Renal cortical epithelial cell (primary cell): ENCODE data around the gene ADIPOR2. TPM values are rescaled to one million over a fixed set of nuclear protein-coding genes. Genes with fewer than 3 reads are reported as not detected.
"Not testable (repeated sequence)": the region's sequence is repeated elsewhere in the genome, so short reads cannot be mapped to it uniquely, and the experiment has no call there.

Source experiments
- DNase-seq: peaks from one replicate; pipeline ENCODE4 v3.0.0-alpha.2; 2011; ENCODE audit warnings: low read depth
- total RNA-seq: library from RNA; depleted of rRNA; stranded (reverse); fragments of >200 nt; gene quantifications from 2 replicates; pipeline ENCODE4 v1.2.3, GENCODE V29; 2014

ADIPOR2 gene
- total RNA-seq, 1 donor from 2014 or later: 47.1 TPM

DNA sequence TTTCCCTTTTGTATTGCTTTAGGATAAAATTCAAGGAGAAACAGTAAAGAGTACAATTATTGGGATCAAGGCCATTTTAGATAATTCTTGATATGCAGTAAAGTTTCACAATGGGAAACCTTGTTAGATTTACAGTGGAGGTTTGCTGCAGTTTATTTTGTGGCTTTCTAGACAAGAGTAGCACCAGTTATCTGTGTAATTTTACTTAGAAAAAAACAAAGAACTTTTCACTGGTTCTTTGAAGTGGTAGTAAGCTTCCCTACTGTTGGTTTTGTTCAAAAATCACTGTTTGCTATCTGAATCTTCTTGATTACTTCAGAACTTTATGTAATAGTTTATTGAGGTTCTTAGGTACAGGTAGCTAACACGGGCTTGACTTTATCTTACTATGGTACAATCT lies 42.0 kb downstream of the ADIPOR2 start:
- no peak for DNase-seq

DNA sequence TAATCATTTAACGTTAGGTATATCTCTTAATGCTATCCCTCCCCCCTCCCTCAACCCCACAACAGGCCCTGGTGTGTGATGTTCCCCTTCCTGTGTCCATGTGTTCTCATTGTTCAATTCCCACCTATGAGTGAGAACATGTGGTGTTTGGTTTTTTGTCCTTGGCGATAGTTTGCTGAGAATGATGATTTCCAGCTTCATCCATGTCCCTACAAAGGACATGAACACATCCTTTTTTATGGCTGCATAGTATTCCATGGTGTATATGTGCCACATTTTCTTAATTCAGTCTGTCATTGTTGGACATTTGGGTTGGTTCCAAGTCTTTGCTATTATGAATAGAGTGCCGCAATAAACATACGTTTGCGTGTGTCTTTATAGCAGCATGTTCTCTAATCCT lies 42.8 kb downstream of the ADIPOR2 start:
- DNase-seq: not testable (repeated sequence)

DNA sequence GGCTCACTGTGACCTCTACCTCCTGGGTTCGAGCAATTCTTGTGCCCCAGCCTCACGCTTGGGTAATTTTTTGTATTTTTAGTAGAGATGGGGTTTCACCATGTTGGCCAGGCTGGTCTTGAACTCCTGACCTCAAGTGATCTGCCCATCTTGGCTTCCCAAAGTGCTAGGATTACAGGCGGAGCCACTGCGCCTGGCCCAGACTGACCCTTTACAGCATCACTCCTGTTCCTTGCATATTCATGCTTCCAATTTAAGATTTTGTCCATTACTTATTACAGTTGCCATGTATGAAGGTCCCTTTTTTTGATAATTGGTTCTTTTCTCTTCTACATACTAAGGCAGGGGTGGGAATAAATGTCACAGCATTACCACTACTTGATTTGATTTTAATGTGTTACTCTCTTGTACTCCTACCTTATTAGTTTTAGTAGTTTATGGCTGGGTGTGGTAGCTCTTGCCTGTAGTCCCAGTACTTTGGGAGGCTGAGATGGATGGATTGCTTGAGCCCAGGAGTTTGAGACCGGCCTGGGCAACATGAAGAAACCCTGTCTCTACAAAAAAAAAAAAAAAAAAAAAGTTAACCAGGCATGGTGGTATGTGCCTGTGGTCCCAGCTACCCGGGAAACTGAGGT lies 46.9 kb downstream of the ADIPOR2 start:
- no peak for DNase-seq

DNA sequence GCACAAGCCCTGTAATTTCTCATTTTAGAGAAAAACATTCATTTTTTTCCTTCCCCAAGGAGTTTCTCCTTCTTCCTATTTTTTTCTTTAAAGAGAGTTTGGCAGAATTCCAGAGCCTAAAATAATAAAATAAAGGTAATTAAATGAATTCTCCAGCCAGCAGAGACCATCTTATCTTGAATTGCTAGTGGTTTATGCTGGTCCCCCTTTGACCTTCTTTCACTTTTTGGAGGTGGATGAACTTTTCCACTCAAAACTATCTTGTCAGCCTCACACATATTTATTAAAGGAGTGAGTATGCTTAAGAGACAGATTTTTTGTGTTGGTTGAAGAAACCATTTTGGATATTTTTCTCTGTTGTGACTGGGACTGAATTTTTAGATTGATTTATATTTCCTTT lies 47.6 kb downstream of the ADIPOR2 start:
- no peak for DNase-seq

DNA sequence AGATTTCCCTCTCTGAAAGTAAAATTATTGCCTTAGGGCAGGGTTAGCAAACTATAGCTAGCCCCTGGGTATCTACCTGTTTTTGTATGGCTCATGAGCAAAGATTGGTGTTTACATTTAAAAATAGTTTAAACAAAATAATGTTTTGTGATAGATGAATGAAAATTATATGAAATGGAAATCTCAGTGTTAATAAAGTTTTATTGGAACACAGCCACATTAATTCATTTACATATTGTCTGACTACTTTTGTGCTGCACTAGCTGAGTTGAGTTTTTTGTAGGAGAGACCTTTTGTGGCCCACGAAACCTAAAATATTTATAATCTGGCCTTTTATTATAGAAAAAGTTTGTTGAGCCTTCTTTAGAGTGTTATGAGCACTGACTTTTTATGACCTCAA lies 48.5 kb downstream of the ADIPOR2 start:
- no peak for DNase-seq

DNA sequence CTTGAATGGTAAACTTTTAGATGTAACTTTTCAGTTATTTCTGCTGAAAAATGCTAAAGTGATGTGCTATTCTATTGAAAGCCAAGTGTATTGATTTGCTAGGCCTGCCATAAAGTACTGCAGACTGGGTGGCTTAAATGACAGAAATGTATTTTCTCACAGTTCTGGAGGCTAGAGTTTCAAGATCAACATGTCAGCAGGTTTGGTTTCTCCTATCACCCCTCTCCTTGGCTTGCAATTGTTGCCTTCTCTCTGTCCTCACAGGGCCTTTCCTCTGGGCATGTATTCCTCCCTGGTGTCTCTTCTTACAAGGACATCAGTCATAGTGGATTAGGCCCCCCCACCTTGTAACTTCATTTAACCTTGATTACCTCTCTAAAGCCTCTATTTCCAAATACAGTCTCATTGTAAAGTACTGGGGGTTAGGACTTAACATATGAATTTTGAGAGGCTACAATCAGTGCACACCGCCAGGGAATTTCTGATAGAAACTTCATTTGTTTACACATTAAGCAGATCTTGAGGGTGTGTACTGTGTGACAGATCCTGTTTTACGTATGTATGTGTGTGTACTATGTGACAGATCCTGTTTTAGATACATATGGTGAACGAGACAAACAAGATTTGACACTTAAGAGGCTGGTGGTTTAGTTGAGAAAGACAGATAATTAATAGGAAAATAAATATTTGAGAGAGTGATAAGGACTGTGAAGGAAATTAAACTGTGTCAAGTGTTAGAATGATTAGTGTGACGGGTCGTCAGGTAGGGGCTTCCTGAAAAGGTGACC lies 49.5 kb downstream of the ADIPOR2 start:
- no peak for DNase-seq

DNA sequence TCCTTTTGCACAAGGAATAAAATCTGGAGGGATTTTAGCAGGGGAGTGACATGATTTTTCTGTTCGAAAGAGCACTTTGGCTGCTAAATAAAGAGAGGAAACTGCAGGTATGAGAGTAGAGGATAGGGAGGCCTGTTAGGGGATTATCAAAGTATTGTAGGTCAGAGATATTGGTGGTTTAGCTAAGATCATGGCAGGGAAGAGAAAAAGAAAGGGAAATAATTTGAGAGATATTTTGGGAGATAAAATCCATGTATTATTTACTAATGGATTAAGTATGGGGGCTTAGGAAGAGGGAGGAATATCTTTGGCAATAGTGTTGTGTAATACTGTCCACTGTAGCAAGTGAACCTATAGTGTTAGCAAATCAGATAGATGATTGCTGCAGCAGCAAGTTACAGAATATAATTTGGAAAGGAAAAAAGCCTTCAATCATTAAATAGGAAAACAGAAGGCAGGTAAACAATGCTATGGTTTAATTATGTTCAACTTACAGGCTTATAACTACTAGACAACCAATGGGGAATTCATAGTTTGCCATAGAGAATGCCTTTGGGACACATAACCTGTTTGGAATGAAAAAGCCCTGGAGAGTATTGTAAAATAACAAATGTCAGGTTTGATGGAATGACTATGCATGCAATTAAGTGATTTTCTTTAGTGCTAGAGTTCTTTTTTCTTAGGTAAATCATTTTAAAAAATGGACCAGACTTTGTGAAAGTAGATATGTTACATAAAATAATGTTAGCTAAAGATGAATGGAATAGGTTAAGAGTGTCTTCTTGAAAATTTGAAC lies 50.5 kb downstream of the ADIPOR2 start:
- DNase-seq: peak; percentile 55

DNA sequence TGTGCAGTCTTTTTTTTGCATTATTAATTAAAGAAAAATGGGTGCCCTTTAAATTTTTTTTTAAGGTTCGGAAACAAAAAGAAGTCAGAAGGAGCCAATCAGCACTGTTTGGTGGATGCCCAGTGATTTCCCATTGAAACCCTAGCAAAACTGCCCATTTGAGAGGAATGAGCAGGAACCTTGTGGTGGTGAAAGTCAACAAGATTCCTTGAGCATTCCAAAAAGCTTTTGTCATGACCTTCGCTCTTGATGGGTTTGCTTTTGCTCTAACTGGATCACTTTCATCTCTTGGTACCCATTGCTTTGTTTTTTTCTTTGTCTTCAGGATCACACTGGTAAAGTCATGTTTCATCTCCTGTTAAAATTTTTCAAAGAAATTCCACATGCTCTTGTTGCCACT lies 54.1 kb downstream of the ADIPOR2 start:
- no peak for DNase-seq

DNA sequence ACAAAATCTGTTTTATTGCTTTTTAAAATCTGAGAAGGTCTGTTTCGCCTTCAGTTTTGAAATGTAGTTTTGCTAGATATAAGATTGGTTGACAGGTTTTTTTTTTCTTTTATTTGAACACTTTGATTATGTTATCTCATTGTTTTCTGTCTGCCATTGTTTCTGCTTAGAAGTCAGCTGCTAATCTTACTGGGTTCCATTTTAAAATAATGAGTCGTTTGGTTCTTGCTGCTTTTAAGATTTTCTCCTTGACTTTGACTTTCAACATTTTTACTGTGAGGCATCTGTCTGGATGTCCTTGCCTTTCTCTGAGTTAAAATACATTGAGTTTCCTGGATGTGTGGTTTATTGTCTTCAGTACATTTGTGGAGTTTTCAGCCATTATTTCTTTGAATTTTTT lies 56.7 kb downstream of the ADIPOR2 start:
- no peak for DNase-seq

DNA sequence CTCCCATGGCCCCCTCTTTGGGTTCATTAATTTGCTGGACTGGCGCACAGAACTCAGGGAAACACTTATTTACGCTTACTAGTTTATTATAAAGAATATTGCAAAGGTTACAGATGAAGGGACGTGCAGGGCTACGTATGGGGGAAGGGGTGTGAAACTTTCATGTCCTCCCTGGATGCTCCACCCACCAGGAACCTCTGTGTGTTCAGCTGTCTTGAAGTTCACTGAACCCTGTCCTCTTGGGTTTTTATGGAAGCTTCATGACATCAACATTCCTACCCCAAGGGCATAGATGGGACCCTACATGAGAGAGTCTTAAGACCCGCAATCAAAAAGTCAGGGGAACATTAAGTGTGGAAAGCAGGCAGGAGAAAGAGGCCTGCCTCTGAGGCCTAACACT lies 58.1 kb downstream of the ADIPOR2 start:
- no peak for DNase-seq

DNA sequence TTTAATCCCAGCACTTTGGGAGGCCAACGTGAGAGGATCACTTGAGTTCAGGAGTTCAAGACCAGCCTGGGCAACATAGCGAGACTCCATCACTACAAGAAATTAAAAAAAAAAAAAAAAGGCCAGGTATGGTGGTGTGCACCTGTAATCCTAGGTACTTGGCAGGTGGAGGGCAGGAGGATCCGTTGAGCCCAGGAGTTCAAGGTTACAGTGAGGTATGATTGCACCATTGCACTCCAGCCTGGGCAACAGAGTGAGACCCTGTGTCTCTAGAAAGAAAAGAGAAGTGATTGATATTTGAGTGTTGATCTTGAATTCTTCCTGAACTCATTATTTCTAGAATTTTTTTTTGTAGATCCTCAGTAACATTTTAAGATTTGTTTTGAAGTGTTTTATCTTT lies 59.4 kb downstream of the ADIPOR2 start:
- no peak for DNase-seq

DNA sequence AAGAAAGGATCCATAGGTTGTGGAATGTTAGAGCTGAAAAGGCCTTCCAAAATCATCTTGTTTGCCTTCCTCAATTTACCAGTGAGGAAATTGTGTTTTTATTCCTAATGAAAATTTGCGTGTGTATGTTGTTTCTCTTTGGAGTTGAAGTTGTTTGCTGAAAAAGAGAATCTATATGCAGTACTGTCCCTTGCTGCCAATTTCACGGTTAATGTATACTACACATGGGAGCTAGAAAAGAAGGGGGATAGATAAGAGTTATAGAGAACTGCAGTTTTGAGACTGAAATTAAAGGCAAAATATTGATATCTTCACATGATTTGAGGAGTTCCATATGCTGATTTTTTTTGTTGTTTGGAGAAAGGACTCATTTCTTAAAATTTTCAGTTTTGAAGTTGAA lies 67.5 kb downstream of the ADIPOR2 start:
- no peak for DNase-seq

DNA sequence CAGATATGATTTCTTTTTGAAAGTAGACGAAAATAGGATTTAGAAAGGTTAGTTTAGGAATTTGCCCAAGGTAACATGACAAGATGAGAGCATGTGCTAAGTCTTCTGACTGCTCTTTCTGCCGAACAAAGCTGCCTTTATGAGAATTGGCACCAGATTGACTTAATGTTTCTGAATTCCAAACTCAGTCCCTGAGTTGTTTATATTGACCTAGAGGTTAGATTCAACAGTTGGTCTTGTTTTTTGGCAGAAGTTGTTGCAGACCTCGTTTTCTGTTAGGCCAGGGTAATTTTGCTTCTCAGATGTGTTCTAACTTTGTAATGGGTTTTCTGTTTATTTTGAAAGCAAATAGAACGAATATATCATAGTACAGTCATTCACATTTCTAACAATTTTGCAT lies 68.0 kb downstream of the ADIPOR2 start:
- DNase-seq: peak; percentile 57

DNA sequence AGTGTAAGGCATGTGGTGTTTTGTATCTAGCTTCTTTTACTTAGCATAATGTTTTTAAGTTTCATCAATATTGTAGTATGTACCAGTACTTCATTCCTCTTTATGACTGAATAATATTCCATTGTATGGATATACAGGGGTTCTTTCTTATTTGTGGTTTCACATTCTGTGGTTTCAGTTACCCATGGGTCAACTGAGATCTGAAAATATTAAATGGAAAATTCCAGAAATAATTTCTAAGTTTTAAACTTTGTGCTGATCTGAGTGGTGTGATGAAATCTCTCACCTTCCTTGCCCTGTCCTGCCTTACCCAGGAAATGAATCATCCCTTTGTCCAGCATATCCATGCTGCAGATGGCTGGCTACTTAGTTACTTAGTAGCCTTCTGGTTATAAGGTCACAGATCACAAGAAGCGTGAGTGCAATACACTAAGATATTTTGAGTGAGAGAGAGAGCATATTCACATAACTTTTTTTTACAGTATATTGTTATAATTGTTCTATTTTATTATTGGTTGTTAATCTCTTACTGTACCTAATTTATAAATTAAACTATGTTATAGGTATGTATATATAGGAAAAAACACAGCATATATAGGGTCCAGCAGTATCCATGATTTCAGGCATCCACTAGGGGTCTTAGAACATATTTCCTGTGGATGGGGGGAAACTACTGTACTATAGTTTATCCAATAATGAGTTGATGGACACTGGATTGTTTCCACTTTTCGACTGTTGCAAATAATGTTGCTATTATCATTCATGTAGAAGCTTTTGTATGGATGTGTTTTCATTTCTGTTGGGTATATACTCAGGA lies 69.9 kb downstream of the ADIPOR2 start:
- DNase-seq: peak; percentile 95

DNA sequence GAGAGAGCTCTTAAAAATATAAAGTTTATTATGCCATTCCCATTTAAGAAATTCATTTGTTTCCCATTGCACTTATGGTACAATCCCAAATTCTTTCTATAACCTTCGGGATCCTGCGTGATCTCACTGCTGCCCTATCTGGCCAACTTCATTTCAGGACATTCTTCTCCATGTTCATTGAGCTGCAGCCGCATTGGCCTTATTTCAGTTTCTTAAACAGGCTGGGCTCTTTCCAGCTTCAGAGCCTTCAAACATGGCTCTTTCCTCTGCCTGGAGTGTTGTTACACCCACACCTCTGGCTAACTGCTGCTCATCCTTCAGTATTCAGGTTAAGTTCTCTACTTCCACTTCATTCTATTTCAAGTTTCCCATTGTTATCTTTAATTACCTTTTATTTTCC lies 71.0 kb downstream of the ADIPOR2 start:
- DNase-seq: no peak

DNA sequence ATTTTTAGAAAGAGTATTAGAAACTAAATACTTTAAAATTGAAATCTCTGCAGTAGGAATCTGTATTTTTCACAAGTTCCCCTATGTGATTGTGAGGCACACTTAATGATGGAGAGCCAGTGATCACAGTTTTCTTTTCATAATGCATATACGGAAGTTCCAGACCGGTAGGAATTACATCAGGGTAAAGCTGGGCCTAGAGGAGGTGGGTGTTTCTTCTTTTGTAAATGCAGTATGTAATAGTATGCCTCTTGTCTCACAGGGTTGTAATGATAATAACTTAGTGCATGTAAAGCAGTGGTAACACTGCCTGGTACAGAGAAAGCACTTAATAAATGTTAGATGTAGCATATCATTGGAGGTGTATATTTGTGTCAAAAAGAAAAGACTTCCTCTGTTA lies 72.3 kb downstream of the ADIPOR2 start:
- no peak for DNase-seq

DNA sequence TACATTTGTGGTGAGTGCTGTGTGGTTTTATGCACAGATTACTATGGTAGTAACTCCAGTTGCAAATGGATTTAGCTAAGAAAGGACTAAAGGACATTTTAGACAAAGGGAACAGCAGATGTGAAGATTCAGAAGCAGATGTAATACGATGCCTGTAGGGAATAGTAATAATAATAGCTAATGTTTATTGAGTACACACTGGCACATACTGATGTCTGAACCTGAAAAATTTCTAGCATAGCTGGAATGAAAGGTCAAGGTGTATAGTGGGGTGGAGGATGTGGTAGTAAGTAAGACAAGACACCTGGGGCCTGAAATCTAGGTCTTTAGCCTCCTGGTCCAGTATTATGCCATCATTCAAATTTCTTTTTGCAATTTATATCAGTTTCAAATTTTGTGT lies 75.2 kb downstream of the ADIPOR2 start:
- no peak for DNase-seq

DNA sequence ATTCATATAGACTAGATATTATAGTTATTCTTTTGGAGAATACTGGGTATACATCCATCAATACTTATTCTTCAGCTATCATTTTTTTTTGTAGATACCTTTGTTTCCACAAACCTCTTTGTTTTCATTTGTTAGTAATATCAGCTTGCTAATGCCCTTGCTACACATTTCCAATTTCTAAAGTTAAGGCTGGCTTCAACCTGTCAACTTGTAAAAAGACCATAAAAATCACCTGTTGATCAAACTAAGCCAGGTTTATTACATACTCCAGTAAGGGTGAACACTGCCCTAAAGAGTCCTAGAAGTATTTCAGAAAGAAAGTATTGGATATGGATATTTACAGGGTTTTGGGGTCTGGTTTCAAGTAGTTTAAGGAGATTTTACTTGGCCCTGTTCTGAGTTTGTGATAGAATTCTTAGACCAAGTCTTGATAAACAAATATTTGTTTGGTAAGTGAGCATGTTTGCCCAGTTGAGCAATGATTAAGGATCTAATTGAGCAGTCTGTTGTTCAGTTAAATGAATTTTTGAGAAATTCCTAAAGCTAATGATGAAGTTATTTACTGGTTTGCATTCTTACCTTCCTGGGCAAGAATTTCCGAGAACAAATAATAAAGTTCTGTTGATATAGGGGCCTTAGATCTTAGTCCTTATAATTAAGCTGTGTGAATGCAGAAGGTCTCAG lies 76.7 kb downstream of the ADIPOR2 start:
- peak; percentile 21 for DNase-seq

DNA sequence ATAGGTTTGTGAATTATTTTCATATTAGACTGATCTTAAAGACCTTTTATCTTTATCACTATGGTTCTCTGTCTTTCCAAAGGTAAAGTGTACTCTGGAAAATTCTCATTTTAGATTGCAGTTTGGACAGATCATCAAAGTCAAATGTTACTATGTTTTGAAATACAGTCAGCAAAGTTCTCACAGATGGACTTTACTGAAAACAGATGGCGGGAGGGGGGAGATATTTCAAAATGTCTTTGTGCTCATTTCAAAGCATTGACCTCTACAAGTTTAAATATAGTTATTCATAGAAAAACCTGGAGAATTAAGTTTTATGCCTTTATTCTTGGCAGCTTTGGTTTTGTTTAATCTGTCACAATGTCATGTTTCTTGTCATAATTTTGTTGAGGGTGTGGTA lies 77.7 kb downstream of the ADIPOR2 start:
- no peak for DNase-seq

DNA sequence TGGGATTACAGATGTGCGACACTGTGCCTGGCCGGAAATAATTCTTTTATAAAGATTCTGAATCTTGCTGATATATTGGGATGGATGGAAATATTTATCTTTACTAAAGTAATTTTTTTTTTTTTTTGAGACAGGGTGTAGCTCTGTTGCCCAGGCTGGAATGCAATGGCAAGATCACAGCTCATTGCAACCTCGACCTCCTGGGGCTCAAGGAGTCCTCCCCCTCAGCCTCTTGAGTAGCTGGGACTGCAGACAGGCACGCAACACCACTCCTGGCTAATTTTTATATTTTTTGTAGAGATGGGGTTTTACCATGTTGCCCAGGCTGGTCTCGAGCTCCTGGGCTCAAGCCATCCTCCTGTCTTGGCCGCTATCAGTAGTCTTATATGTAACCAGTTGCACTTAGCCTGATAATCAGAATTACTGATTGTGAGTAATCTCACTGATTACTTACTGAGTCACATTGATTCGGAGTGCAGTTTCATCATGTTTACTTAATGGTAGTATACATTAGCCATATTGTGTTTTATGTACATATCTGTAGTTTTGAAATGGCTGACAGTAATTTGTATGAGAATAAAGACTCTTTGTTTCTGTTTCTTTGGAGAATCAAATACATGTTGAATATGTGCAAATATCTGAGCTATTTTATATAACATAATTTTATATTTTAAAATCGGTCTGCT lies 79.1 kb downstream of the ADIPOR2 start:
- DNase-seq: no peak
